Stomach (tissue), 4 donors: ENCODE data around the gene SH3BP4.

ENCODE experiments used
- EP300 ChIP-seq: sonication (generic); formaldehyde crosslinking; IDR thresholded peaks from one replicate; pipeline ENCODE4 v1.6.1; 2017; ENCODE audit warnings: antibody characterized with exemption
- POLR2A ChIP-seq, 4 donors: fragments of 450-650 bp; IDR thresholded peaks; one replicate each; pipeline ENCODE4 v1.6.1; 2016; ENCODE audit warnings: antibody characterized with exemption in 4 of 4, control low read depth in 2 of 4, mild to moderate bottlenecking in 1 of 4, moderate library complexity in 1 of 4
- TF ChIP-seq, protein P1 (sequence below), 7 experiments: fragments of 450-650 bp in 4 of 7; fragments of 200-600 bp in 3 of 7; sonication (generic) in 3 of 7; IDR thresholded peaks; one replicate each; pipeline ENCODE4 v1.5.1; 2016 to 2019; ENCODE audit warnings: antibody characterized with exemption in 7 of 7, control low read depth in 2 of 7, mild to moderate bottlenecking in 1 of 7

DNA sequence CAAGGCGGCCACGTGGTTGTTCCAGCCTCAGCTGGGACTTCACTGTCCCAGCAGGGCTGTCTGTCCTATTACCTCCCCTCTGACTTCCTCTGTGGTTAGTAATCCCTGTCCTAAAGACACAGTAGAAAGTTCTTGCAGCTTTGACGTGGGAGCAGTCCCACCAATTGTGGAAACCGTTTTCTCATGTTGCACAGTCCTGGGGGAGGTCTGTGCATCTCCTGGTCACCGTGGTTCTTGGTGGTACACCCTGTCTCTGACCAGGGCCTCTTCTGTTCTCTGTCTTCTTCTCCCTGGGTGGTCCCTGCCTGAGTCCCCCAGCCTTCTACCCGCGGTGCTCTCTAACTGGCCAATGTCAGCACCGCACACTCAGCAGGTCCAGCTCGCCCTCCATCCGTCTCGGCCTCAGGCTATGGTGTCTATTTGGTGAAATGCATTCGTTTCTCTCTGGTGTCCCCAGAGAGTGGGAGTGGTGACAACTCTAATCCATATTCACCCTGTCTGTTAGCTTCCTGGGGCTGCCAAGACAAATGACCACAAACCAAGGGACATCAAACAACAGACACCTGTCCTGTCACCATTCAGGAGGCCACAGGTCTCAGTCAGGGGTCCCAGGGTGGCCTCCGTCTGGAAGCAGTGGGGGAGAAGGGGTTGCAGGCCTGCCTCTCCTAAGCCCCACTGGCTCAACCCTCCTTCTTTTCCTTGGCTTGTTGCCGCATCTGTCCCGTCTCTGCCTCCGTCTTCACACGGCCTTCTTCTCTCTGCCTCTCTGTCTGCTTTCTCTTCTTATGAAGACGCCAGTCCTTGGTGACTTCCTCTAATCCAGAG, 99.8 kb downstream of the SH3BP4 start:
- TF ChIP-seq, protein P1, sequence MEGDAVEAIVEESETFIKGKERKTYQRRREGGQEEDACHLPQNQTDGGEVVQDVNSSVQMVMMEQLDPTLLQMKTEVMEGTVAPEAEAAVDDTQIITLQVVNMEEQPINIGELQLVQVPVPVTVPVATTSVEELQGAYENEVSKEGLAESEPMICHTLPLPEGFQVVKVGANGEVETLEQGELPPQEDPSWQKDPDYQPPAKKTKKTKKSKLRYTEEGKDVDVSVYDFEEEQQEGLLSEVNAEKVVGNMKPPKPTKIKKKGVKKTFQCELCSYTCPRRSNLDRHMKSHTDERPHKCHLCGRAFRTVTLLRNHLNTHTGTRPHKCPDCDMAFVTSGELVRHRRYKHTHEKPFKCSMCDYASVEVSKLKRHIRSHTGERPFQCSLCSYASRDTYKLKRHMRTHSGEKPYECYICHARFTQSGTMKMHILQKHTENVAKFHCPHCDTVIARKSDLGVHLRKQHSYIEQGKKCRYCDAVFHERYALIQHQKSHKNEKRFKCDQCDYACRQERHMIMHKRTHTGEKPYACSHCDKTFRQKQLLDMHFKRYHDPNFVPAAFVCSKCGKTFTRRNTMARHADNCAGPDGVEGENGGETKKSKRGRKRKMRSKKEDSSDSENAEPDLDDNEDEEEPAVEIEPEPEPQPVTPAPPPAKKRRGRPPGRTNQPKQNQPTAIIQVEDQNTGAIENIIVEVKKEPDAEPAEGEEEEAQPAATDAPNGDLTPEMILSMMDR (IDR thresholded peaks at IDR 0.05) = no peak
- TF ChIP-seq POLR2A (IDR thresholded peaks at IDR 0.05) (no peak), EP300 (no peak)
